Breast epithelium (tissue), 4 donors: ENCODE measurements around the gene TSPAN11. TPM values are rescaled to one million over a fixed set of nuclear protein-coding genes. Genes with fewer than 3 reads are reported as not detected.
A peak's percentile ranks its signal among the peaks of the same experiment; 100 is the strongest.

Source experiments
- DNase-seq, 2 donors: peaks; one replicate each; pipeline ENCODE4 v3.0.0-alpha.2; 2019; ENCODE audit warnings: low spot score in 2 of 2
- H3K27ac ChIP-seq, 2 donors: fragments of 200-600 bp; sonication (generic) in 1 of 2; one replicate each; pipeline ENCODE4 v1.5.1; 2016 to 2019; ENCODE audit warnings: mild to moderate bottlenecking in 1 of 2
- H3K27me3 ChIP-seq, 2 donors: fragments of 200-600 bp; sonication (generic) in 1 of 2; one replicate each; pipeline versions ENCODE4 v1.5.1 to v1.6.0; 2017 to 2019; ENCODE audit warnings: control low read depth in 1 of 2, mild to moderate bottlenecking in 1 of 2
- H3K36me3 ChIP-seq: fragments of 200-600 bp; one replicate; pipeline ENCODE4 v1.5.1; 2019
- H3K4me1 ChIP-seq, 2 donors: fragments of 200-600 bp; sonication (generic); one replicate each; pipeline ENCODE4 v1.5.1; 2016 to 2019; ENCODE audit warnings: control low read depth in 1 of 2
- H3K4me3 ChIP-seq, 3 donors: fragments of 200-600 bp; sonication (generic); 1 replicate in 2 of 3; 2 replicates in 1 of 3; pipeline ENCODE4 v1.5.1; 2016 to 2019; ENCODE audit warnings: mild to moderate bottlenecking in 3 of 3, moderate library complexity in 2 of 3
- H3K9me3 ChIP-seq, 2 donors: fragments of 200-600 bp; sonication (generic) in 1 of 2; one replicate each; pipeline ENCODE4 v1.5.1; 2016 to 2019; ENCODE audit warnings: control low read depth in 1 of 2
- POLR2A ChIP-seq: fragments of 450-650 bp; IDR thresholded peaks from one replicate; pipeline ENCODE4 v1.6.1; 2016; ENCODE audit warnings: antibody characterized with exemption, mild to moderate bottlenecking, moderate library complexity
- POLR2AphosphoS5 ChIP-seq, 3 donors: sonication (generic); formaldehyde crosslinking; IDR thresholded peaks; one replicate each; pipeline ENCODE4 v1.6.1; 2017; ENCODE audit warnings: antibody characterized with exemption in 3 of 3
- intact Hi-C: fragments of 100-400 bp; cut with DNase I; formaldehyde crosslinking; loops from one replicate; pipeline ENCODE4 v1.15.1; 2023; ENCODE audit warnings: low total_unique reads
- total RNA-seq, 3 donors: library from RNA; depleted of rRNA; stranded (reverse); fragments of >200 nt; gene quantifications; one replicate each; pipeline ENCODE4 v1.1.0, GENCODE V29; 2016
- TF ChIP-seq, protein P1 (sequence below), 3 donors: fragments of 450-650 bp; IDR thresholded peaks; one replicate each; pipeline ENCODE4 v1.5.1; 2016 to 2017; ENCODE audit warnings: antibody characterized with exemption in 3 of 3, mild to moderate bottlenecking in 3 of 3, moderate library complexity in 3 of 3

TSPAN11 gene
- total RNA-seq, 3 donors from 2014 or later = 0.48 to 1.3 (median 0.73) TPM

DNA sequence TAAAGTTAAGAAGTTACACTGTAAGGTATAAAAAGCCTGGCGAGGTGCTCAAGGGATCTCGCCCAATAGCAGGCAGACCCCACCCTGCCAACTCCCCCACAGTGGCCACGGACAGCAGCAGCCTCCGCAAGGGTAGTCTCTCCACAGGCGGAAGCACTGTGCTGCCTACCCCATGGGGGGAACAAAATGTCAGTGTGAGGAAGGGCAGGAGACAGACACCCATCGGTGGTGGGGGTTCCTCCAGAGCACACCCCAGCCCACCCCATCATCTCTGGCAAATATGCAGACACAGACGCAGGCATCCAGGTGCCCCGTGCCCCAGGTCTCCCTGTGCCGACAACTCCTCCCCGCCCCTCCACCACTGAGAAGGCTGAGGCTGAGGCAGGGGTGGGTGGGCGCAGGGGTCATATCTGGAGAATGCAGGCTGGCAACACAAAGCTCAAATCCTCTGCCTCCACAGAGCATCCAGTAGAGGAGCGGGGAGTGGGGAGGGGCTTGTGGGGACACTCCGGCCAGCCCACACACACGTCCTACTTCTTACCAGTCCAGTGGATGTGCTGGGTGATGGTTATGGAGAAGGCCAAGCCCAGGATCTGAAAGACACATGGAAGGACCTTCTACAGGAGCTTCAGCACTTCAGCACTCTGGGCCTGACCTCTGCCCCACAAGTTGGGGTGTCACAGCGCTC, 78.9 kb downstream of the TSPAN11 start:
- no peak for DNase-seq
- no peaks in the 10 kb centered on the region for H3K4me1 ChIP-seq
- no peaks in the 10 kb centered on the region for H3K27me3 ChIP-seq
- TF ChIP-seq POLR2A = no peak
- TF ChIP-seq, protein P1, sequence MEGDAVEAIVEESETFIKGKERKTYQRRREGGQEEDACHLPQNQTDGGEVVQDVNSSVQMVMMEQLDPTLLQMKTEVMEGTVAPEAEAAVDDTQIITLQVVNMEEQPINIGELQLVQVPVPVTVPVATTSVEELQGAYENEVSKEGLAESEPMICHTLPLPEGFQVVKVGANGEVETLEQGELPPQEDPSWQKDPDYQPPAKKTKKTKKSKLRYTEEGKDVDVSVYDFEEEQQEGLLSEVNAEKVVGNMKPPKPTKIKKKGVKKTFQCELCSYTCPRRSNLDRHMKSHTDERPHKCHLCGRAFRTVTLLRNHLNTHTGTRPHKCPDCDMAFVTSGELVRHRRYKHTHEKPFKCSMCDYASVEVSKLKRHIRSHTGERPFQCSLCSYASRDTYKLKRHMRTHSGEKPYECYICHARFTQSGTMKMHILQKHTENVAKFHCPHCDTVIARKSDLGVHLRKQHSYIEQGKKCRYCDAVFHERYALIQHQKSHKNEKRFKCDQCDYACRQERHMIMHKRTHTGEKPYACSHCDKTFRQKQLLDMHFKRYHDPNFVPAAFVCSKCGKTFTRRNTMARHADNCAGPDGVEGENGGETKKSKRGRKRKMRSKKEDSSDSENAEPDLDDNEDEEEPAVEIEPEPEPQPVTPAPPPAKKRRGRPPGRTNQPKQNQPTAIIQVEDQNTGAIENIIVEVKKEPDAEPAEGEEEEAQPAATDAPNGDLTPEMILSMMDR (IDR thresholded peaks at IDR 0.05) = no peak
- TF ChIP-seq POLR2AphosphoS5 (IDR thresholded peaks at IDR 0.05) = no peak
- H3K27ac ChIP-seq = no peak overlapping the region
- intact Hi-C loops = no loop called here
- H3K4me3 ChIP-seq = no peak overlapping the region
- H3K36me3 ChIP-seq = no peaks in the 10 kb centered on the region
- H3K9me3 ChIP-seq = no peaks in the 10 kb centered on the region

DNA sequence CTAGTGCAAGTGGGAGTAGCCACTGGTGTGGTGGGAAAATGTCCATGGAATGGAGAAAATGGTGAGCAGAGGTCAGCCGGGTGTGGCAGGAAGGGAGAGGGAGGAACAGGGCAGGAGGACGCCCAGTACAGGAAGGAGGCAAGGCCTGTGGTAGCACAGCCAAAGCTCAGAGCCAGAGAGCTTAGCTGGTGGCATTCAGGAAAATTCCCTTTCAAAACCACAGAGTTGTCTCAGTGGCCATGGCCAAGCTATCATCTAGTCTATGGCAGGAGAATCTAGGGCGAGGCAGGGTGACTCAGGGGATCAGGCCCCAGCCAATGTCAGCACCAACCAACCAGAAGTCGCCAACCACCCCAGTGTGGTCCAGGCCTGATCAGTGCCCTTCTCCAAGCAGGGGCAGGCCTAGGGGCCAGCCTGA, 79.4 kb downstream of the TSPAN11 start:
- Histone ChIP-seq H3K36me3 (no peaks in the 10 kb centered on the region), H3K9me3 (no peaks in the 10 kb centered on the region), H3K4me3 (no peak overlapping the region), H3K27ac (peak overlapping the region in 1 of 2 donors; percentile 19), H3K4me1 (no peaks in the 10 kb centered on the region), H3K27me3 (no peaks in the 10 kb centered on the region)
- intact Hi-C loops = no loop called here
- TF ChIP-seq POLR2AphosphoS5 (IDR thresholded peaks at IDR 0.05) = no peak
- TF ChIP-seq POLR2A = no peak
- TF ChIP-seq, protein P1 (IDR thresholded peaks at IDR 0.05) = no peak
- no peak for DNase-seq

DNA sequence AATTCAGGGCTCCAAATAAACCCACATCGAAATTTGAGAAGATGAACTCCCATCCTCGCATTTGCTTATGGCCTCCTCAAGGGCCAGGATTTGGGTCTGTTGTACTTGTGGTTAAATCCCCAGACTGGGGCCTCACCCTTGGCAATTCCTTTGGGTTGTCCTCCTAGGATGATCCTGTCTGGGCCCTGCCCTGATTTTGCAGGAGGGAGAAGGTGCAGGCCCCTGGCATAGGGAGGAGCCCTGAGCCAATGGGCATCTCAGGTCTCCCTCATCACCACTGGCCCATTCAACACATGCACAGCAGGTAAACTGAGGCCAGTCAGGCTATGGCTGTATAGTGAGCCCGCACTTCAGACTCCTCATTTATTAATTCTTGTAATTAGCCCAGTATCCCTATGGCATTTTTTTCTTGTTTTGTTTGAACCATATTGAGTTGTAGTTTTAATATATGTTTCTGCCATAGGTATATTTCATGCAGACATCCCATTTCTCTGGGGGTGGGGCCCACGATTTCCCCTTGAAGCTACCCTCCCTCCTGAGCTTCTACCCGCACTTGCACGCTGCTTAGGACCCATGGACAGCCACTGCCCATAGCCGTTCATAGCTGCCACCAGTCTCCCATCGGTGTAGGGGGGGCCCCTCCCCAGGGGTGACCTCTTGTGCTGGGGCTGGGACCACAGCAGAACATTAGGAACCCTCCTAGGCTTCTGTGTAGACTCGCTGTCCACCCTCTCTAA, 80.0 kb downstream of the TSPAN11 start:
- Histone ChIP-seq H3K27ac (peak overlapping the region in 1 of 2 donors; percentile 19), H3K9me3 (no peaks in the 10 kb centered on the region), H3K36me3 (no peaks in the 10 kb centered on the region), H3K4me3 (no peak overlapping the region), H3K4me1 (no peaks in the 10 kb centered on the region), H3K27me3 (no peaks in the 10 kb centered on the region)
- no peak for DNase-seq
- intact Hi-C loops = no loop called here
- TF ChIP-seq, protein P1 (IDR thresholded peaks at IDR 0.05) = no peak
- TF ChIP-seq POLR2A (no peak), POLR2AphosphoS5 (IDR thresholded peaks at IDR 0.05) (no peak)

DNA sequence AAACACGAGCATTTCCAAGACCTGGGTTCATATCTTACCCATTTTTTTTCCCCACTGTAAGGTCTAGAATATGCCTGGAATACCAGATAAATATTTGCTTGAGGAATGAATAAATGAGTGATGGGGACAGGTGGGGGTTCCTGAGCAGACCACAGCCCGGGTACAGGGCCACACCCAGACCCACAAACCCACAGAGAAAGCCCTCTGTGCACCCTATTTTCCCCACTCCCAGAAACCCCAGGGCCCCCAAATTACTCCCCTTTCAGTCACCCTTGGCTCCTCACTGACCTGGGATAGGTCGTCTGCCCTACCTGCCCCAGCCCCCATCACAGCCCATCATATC, 80.6 kb downstream of the TSPAN11 start:
- Histone ChIP-seq H3K27me3 (no peaks in the 10 kb centered on the region), H3K27ac (no peak overlapping the region), H3K4me1 (no peaks in the 10 kb centered on the region), H3K4me3 (no peak overlapping the region), H3K9me3 (no peaks in the 10 kb centered on the region), H3K36me3 (no peaks in the 10 kb centered on the region)
- DNase-seq = no peak
- TF ChIP-seq POLR2AphosphoS5 (IDR thresholded peaks at IDR 0.05) (no peak), POLR2A (no peak)
- TF ChIP-seq, protein P1 (IDR thresholded peaks at IDR 0.05) = no peak
- intact Hi-C loops = no loop called here

DNA sequence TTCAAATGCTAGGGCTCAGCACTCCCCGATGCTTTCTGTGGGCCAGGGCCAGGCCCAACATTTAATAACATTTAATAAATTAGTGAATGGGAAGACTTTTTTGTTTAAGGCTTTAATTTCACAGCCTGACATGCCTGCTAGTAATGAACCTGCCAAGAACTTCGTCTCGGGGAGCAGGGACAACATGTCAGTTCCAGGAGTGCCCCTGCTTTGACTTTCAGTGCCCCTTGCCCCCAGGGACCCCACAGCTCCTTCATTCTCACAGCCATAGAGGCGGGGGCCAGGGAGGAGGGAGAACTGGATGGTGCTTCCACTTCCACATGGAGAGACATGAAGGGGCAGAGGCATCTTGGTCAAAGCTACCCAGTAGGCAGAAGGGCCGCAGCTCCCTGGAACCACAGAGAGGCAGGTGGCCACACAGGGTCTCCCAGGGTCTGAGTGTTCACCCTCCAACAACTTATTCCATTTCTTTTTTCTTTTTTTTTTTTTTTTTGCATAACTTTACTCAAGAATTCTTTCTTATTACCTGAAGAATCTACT, 81.2 kb downstream of the TSPAN11 start:
- H3K4me1 ChIP-seq = no peaks in the 10 kb centered on the region
- no peaks in the 10 kb centered on the region for H3K36me3 ChIP-seq
- H3K9me3 ChIP-seq = no peaks in the 10 kb centered on the region
- intact Hi-C loops = no loop called here
- no peaks in the 10 kb centered on the region for H3K27me3 ChIP-seq
- no peak for DNase-seq
- TF ChIP-seq POLR2A = no peak
- TF ChIP-seq, protein P1 (IDR thresholded peaks at IDR 0.05) = no peak
- no peak for TF ChIP-seq POLR2AphosphoS5 (IDR thresholded peaks at IDR 0.05)
- no peak overlapping the region for H3K27ac ChIP-seq
- H3K4me3 ChIP-seq = no peak overlapping the region
